H1 (cell line): ENCODE results near the gene ANKRD50. TPM values are rescaled to one million over a fixed set of nuclear protein-coding genes. Genes with fewer than 3 reads are reported as not detected.
A peak's percentile ranks its signal among the peaks of the same experiment; 100 is the strongest.

Experiments
- ASH2L ChIP-seq: fragments of 200-600, 300-600 bp; sonication (generic); IDR thresholded peaks from one replicate; pipeline ENCODE4 v1.7.1; 2017; ENCODE audit warnings: low read length
- BCL11A ChIP-seq, 2 experiments: IDR thresholded peaks; one replicate each; pipeline ENCODE4 v1.6.1; 2011; ENCODE audit warnings: low read depth in 2 of 2, low read length in 2 of 2, mild to moderate bottlenecking in 2 of 2
- CBX8 ChIP-seq: fragments of 300-800, 300-1000 bp; sonication (generic); IDR thresholded peaks from 2 replicates; pipeline ENCODE4 v1.7.1; 2016; ENCODE audit warnings: low read depth, low read length, borderline replicate concordance
- CHD2 ChIP-seq: IDR thresholded peaks from 2 replicates; pipeline ENCODE4 v1.6.1; 2012; ENCODE audit warnings: low read length, improper control_type of control experiment
- EZH2 ChIP-seq: fragments of 200-600 bp; sonication (generic); IDR thresholded peaks from 2 replicates; pipeline ENCODE4 v1.7.1; 2012; ENCODE audit warnings: low read depth, mild to moderate bottlenecking, moderate library complexity, low read length, inconsistent platforms; ENCODE audit not compliant: severe bottlenecking
- FOSL1 ChIP-seq: IDR thresholded peaks from 2 replicates; pipeline ENCODE4 v1.6.1; 2011; ENCODE audit warnings: mild to moderate bottlenecking, low read depth, low read length, moderate library complexity; ENCODE audit not compliant: insufficient read depth
- HDAC2 ChIP-seq, 2 experiments: fragments of 300-600 bp in 1 of 2; sonication (generic) in 1 of 2; IDR thresholded peaks; 2 replicates each; pipeline ENCODE4 v1.6.1; 2011 to 2012; ENCODE audit warnings: low read depth in 2 of 2, low read length in 2 of 2, mild to moderate bottlenecking in 2 of 2, moderate library complexity in 2 of 2, borderline replicate concordance in 1 of 2, inconsistent platforms in 1 of 2
- HDAC6 ChIP-seq: IDR thresholded peaks from one replicate; pipeline ENCODE4 v1.7.1; 2012; ENCODE audit warnings: low read depth, mild to moderate bottlenecking, inconsistent platforms, low read length, moderate library complexity
- JUN ChIP-seq: IDR thresholded peaks from 2 replicates; pipeline ENCODE4 v1.6.1; 2011; ENCODE audit warnings: low read depth, mild to moderate bottlenecking, improper control_type of control experiment, low read length
- JUND ChIP-seq: IDR thresholded peaks from 2 replicates; pipeline ENCODE4 v1.6.1; 2011; ENCODE audit warnings: mild to moderate bottlenecking, improper control_type of control experiment, low read length
- KDM4A ChIP-seq: IDR thresholded peaks from one replicate; pipeline ENCODE4 v1.7.1; 2012; ENCODE audit warnings: low read depth, mild to moderate bottlenecking, moderate library complexity, low read length, inconsistent platforms; ENCODE audit not compliant: severe bottlenecking
- KDM5A ChIP-seq: fragments of 200-600 bp; IDR thresholded peaks from 2 replicates; pipeline ENCODE4 v1.7.1; 2012; ENCODE audit warnings: mild to moderate bottlenecking, low read length, inconsistent platforms, mixed read lengths
- PHF8 ChIP-seq: fragments of 200-600 bp; sonication (generic); conservative IDR thresholded peaks from 2 replicates; pipeline ENCODE4 v1.7.1; 2012; ENCODE audit warnings: low read depth, mild to moderate bottlenecking, inconsistent platforms, low read length, moderate library complexity
- POLR2AphosphoS5 ChIP-seq: IDR thresholded peaks from 2 replicates; pipeline ENCODE4 v1.6.1; 2011; ENCODE audit warnings: low read depth, low read length
- RAD21 ChIP-seq, 2 experiments: IDR thresholded peaks in 1 of 2; conservative IDR thresholded peaks in 1 of 2; 2 replicates each; pipeline ENCODE4 v1.6.1; 2011; ENCODE audit warnings: low read depth in 2 of 2, low read length in 2 of 2, improper control_type of control experiment in 1 of 2, inconsistent platforms in 1 of 2, mild to moderate bottlenecking in 1 of 2, moderate library complexity in 1 of 2
- RXRA ChIP-seq: IDR thresholded peaks from 2 replicates; pipeline ENCODE4 v1.6.1; 2011; ENCODE audit warnings: low read depth, mild to moderate bottlenecking, low read length, moderate library complexity; ENCODE audit not compliant: insufficient read depth
- SAP30 ChIP-seq: fragments of 300-600 bp; sonication (generic); IDR thresholded peaks from 2 replicates; pipeline ENCODE4 v1.7.1; 2012; ENCODE audit warnings: low read length, moderate library complexity, mild to moderate bottlenecking, inconsistent platforms; ENCODE audit not compliant: insufficient read depth, insufficient replicate concordance
- SP4 ChIP-seq: IDR thresholded peaks from 2 replicates; pipeline ENCODE4 v1.6.1; 2012; ENCODE audit warnings: low read length, inconsistent platforms
- polyA plus RNA-seq, 7 experiments: library from polyadenylated mRNA; depleted of rRNA in 3 of 7; stranded (reverse) in 5 of 7; unstranded in 2 of 7; fragments of >200 nt in 5 of 7; fragments of 200-250 nt in 2 of 7; gene quantifications; 1 replicate in 5 of 7; 2 replicates in 1 of 7; 4 replicates in 1 of 7; pipeline versions ENCODE4 v1.2.1 to v1.2.3, GENCODE V29; 2011 to 2013; ENCODE audit warnings: missing spikeins in 2 of 7, mixed read lengths in 2 of 7
- total RNA-seq: library from RNA; stranded (reverse); fragmentation: NEBNext Ultra II Directional; extraction: Animal tissue kit (Norgen Biotek cat#: 25700); gene quantifications from 2 replicates; pipeline ENCODE4 v1.2.1, GENCODE V29; 2021
- TF ChIP-seq, protein P1 (sequence below): IDR thresholded peaks from 2 replicates; pipeline ENCODE4 v1.6.1; 2011; ENCODE audit warnings: low read depth, mild to moderate bottlenecking, low read length; ENCODE audit not compliant: insufficient read depth
- TF ChIP-seq, protein P2 (sequence below): IDR thresholded peaks from 2 replicates; pipeline ENCODE4 v1.6.1; 2012; ENCODE audit warnings: inconsistent platforms

ANKRD50 gene
- total and polyA plus RNA-seq, 2 of the 8 experiments (the other 6 are each of a cell fraction or from before 2014, with no cell fraction given) = 8.5 to 25.0 TPM

DNA sequence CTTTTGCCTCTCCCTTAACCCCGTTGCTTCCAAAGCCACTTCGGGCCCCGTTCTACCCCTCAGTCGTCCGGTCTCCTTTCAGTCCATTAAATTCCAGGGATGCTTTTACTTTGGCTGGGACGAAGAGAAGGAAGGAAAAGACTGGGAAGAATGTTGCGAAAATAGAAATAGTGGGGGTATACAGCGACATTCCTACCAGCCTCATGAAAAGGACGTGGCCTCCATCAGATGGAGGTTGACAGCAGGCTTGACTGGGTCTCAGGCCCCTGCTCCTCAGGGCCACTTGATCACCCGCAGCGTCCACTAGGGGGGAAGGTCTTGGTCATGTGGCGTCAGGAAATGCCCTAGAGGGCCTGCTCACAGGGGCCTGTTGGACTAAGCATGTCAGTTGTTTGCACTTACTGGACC lies 657 bp upstream of the ANKRD50 start (continued):
- no peak for TF ChIP-seq POLR2AphosphoS5
- TF ChIP-seq KDM5A = no peak
- no peak for TF ChIP-seq FOSL1
- TF ChIP-seq JUND = no peak
- TF ChIP-seq RXRA = no peak
- no peak for TF ChIP-seq CHD2
- TF ChIP-seq ASH2L = peak; percentile 56
- TF ChIP-seq KDM4A = no peak
- TF ChIP-seq BCL11A (IDR thresholded peaks at IDR 0.05; ENCODE audit: low read depth in 2 of 2, low read length in 2 of 2) = no peak
- peak in 1 of 2 experiments; percentile 57; a peak in 1 of 4 replicates for TF ChIP-seq HDAC2 (IDR thresholded peaks at IDR 0.05; ENCODE audit: borderline replicate concordance in 1 of 2, low read depth in 2 of 2, low read length in 2 of 2)
- TF ChIP-seq SP4 = no peak
- peak in 1 of 2 experiments; percentile 11; a peak in 2 of 4 replicates for TF ChIP-seq RAD21 (IDR thresholded peaks at IDR 0.05 in 1 of 2, conservative IDR thresholded peaks at IDR 0.05 in 1 of 2; ENCODE audit: low read depth in 2 of 2, low read length in 2 of 2)
- TF ChIP-seq, protein P1, sequence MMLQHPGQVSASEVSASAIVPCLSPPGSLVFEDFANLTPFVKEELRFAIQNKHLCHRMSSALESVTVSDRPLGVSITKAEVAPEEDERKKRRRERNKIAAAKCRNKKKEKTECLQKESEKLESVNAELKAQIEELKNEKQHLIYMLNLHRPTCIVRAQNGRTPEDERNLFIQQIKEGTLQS = no peak
- no peak for TF ChIP-seq JUN
- TF ChIP-seq, protein P2, sequence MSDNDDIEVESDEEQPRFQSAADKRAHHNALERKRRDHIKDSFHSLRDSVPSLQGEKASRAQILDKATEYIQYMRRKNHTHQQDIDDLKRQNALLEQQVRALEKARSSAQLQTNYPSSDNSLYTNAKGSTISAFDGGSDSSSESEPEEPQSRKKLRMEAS = peak; percentile 29; the same call in 1 of the 2 replicates
- TF ChIP-seq EZH2 = no peak
- no peak for TF ChIP-seq HDAC6
- peak; percentile 54 for TF ChIP-seq PHF8
- TF ChIP-seq CBX8 = no peak
- TF ChIP-seq SAP30 = peak; percentile 24
